Measurements from ENCODE around the gene FAM83C.
"Not testable (repeated sequence)": the region's sequence is repeated elsewhere in the genome, so short reads cannot be mapped to it uniquely, and the experiment has no call there.

Gene FAM83C

GRCh38 chr20:35318502-35319157 is 26.4 kb upstream of the FAM83C start:
- no peak for DNase-seq

- DNase-seq: peak in 3 of 4 experiments; percentile 46 to 54 (median 54)
Measured at GRCh38 chr20:35317416-35318210, 25.4 kb upstream of the FAM83C start.

GRCh38 chr20:35316086-35316485 is 23.9 kb upstream of the FAM83C start:
- DNase-seq: no peak

- DNase-seq: not testable (repeated sequence)
Measured at GRCh38 chr20:35315632-35316020, 23.4 kb upstream of the FAM83C start.

- no peak for DNase-seq
Measured at GRCh38 chr20:35314816-35315631, 22.8 kb upstream of the FAM83C start.

- no peak for DNase-seq
Measured at GRCh38 chr20:35312318-35312717, 20.1 kb upstream of the FAM83C start.

- DNase-seq: no peak
Measured at GRCh38 chr20:35311822-35312221, 19.6 kb upstream of the FAM83C start.

- no peak for DNase-seq
Measured at GRCh38 chr20:35311409-35311808, 19.2 kb upstream of the FAM83C start.

- DNase-seq: no peak
Measured at GRCh38 chr20:35307666-35308653, 15.7 kb upstream of the FAM83C start.

GRCh38 chr20:35306931-35307517 is 14.8 kb upstream of the FAM83C start:
- DNase-seq: peak; percentile 45 to 73 (median 64)

GRCh38 chr20:35305682-35306556 is 13.7 kb upstream of the FAM83C start:
- peak; percentile 86 to 93 (median 88) for DNase-seq

- DNase-seq: no peak
Measured at GRCh38 chr20:35304956-35305355, 12.7 kb upstream of the FAM83C start.

GRCh38 chr20:35303735-35304491 is 11.7 kb upstream of the FAM83C start:
- peak; percentile 85 to 90 (median 88) for DNase-seq

- no peak for DNase-seq
Measured at GRCh38 chr20:35303382-35303734, 11.1 kb upstream of the FAM83C start.

GRCh38 chr20:35302421-35303335 is 10.5 kb upstream of the FAM83C start:
- no peak for DNase-seq

GRCh38 chr20:35301426-35301825 is 9.2 kb upstream of the FAM83C start:
- no peak for DNase-seq

- no peak for DNase-seq
Measured at GRCh38 chr20:35300469-35301262, 8.4 kb upstream of the FAM83C start.

- DNase-seq: peak in 2 of 4 experiments; percentile 28
Measured at GRCh38 chr20:35299780-35300179, 7.6 kb upstream of the FAM83C start.

All from suppressor macrophage (primary cell).